ENCODE results near the gene ZNF777.

Gene ZNF777

DNA sequence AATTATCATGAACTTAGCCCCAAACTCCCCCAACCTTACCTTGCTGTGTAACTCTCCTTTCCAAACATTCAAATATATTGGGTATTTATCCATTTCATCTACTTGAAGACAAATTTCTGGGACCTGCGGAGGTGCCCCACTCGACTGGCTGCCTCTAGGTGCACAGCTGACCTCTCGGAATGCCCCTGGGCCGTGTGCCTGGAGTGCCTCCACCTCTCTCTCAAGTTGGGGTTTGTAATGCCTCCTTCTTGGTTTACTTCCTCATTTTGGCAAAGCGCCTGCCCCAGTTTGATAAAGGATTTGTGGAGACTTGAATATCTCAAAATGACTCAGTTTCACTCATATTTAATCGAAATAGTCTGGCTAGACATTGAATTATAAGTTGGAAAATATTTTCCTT is 16.6 kb downstream of the ZNF777 start:
- Histone ChIP-seq H3K36me3 (ENCODE audit: control insufficient read depth, low read length) (peaks cover 31% of the 10 kb centered on the region), H3K79me2 (ENCODE audit: control insufficient read depth, low read length) (no peaks in the 10 kb centered on the region), H4K20me1 (ENCODE audit: control insufficient read depth, insufficient read depth, low read depth, low read length) (no peaks in the 10 kb centered on the region), H3K9me2 (replicated peaks; ENCODE audit: control insufficient read depth, low read length) (no peaks in the 10 kb centered on the region), H3K9me3 (ENCODE audit: control insufficient read depth, insufficient read depth, low read length) (no peaks in the 10 kb centered on the region), H3K4me1 (ENCODE audit: control insufficient read depth, low read length) (no peaks in the 10 kb centered on the region), H3K27ac (ENCODE audit: low read depth, low read length) (no peak overlapping the region), H3K27me3 (ENCODE audit: control insufficient read depth, low read length) (no peaks in the 10 kb centered on the region), H3K4me3 (ENCODE audit: low read length) (no peak overlapping the region), H3F3A (ENCODE audit: control insufficient read depth, insufficient read depth) (no peaks in the 10 kb centered on the region), H3K4me2 (ENCODE audit: low read length) (no peak overlapping the region)
- TF ChIP-seq EZH2phosphoT487 (IDR thresholded peaks at IDR 0.05; ENCODE audit: borderline replicate concordance, low read length), result no peak
- TF ChIP-seq CTCF (IDR thresholded peaks at IDR 0.05; ENCODE audit: low read depth, low read length, poor library complexity, severe bottlenecking), result no peak

DNA sequence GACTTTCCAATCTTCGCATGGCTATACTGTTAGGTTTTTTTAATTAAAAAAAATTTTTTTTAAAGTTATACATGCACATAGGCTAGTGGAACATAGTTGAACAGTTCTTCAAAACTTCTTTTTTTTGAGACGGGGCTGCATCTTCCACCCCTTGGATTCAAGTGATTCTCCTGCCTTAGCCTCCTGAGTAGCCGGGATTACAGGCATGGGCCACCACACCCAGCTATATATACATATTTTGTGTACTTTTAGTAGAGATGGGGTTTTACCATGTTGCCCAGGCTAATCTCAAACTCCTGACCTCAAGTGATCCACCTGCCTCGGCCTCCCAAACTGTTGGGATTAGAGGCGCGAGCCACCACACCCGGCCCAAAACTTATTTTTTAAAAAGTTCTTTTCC is 17.3 kb downstream of the ZNF777 start:
- Histone ChIP-seq H3K79me2 (ENCODE audit: control insufficient read depth, low read length) (no peaks in the 10 kb centered on the region), H3K36me3 (ENCODE audit: control insufficient read depth, low read length) (peaks cover 24% of the 10 kb centered on the region), H3K4me3 (ENCODE audit: low read length) (no peak overlapping the region), H3K9me2 (replicated peaks; ENCODE audit: control insufficient read depth, low read length) (no peaks in the 10 kb centered on the region), H3F3A (ENCODE audit: control insufficient read depth, insufficient read depth) (no peaks in the 10 kb centered on the region), H3K27me3 (ENCODE audit: control insufficient read depth, low read length) (no peaks in the 10 kb centered on the region), H3K4me1 (ENCODE audit: control insufficient read depth, low read length) (no peaks in the 10 kb centered on the region), H3K4me2 (ENCODE audit: low read length) (no peak overlapping the region), H3K27ac (ENCODE audit: low read depth, low read length) (no peak overlapping the region), H3K9me3 (ENCODE audit: control insufficient read depth, insufficient read depth, low read length) (no peaks in the 10 kb centered on the region), H4K20me1 (ENCODE audit: control insufficient read depth, insufficient read depth, low read depth, low read length) (no peaks in the 10 kb centered on the region)
- no peak for TF ChIP-seq EZH2phosphoT487 (IDR thresholded peaks at IDR 0.05; ENCODE audit: borderline replicate concordance, low read length)
- TF ChIP-seq CTCF (IDR thresholded peaks at IDR 0.05; ENCODE audit: low read depth, low read length, poor library complexity, severe bottlenecking), result no peak

DNA sequence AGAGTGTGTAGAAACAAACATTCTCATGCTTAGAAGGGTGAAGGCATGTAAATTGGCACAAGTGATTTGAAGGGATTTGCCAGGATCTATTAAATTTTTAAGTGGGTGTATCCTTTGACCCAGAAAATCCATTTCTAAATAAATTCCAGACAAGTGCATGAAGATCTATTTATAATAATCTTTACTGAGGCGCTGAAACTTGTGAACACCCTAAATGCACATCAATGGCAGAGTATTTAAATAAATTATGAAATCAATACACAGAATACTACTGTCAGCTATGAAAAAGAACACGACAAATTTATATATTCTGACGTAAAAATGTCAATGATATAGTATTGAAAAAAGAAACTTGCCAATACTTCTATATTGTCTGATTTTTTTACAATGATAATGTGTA is 17.9 kb downstream of the ZNF777 start:
- Histone ChIP-seq H3K4me1 (ENCODE audit: control insufficient read depth, low read length) (no peaks in the 10 kb centered on the region), H3K27me3 (ENCODE audit: control insufficient read depth, low read length) (no peaks in the 10 kb centered on the region), H3K4me2 (ENCODE audit: low read length) (no peak overlapping the region), H3K9me2 (replicated peaks; ENCODE audit: control insufficient read depth, low read length) (no peaks in the 10 kb centered on the region), H3K9me3 (ENCODE audit: control insufficient read depth, insufficient read depth, low read length) (no peaks in the 10 kb centered on the region), H3K4me3 (ENCODE audit: low read length) (no peak overlapping the region), H3K27ac (ENCODE audit: low read depth, low read length) (no peak overlapping the region), H3F3A (ENCODE audit: control insufficient read depth, insufficient read depth) (no peaks in the 10 kb centered on the region), H3K36me3 (ENCODE audit: control insufficient read depth, low read length) (peaks cover 27% of the 10 kb centered on the region), H3K79me2 (ENCODE audit: control insufficient read depth, low read length) (no peaks in the 10 kb centered on the region), H4K20me1 (ENCODE audit: control insufficient read depth, insufficient read depth, low read depth, low read length) (no peaks in the 10 kb centered on the region)
- TF ChIP-seq CTCF (IDR thresholded peaks at IDR 0.05; ENCODE audit: low read depth, low read length, poor library complexity, severe bottlenecking), result no peak
- TF ChIP-seq EZH2phosphoT487 (IDR thresholded peaks at IDR 0.05; ENCODE audit: borderline replicate concordance, low read length), result no peak

DNA sequence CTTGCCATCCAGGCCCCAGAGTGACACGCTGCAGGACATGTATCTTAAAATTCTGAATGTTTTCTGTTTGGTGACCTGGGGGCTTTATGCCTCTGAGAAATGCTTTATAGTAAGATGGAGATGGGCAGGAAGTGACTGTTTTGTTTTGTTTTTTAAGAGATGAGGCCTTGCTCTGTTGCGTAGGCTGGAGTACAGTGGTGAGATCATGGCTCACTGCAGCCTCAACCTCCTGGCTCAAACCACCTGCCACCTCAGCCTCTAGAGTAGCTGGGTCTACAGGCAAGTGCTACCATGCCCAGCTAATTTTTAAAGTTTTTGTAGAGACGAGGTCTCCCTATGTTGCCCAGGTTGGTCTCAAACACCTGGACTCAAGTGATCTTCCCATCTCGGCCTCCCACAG is 20.6 kb downstream of the ZNF777 start:
- Histone ChIP-seq H3K4me3 (ENCODE audit: low read length) (no peak overlapping the region), H3K4me1 (ENCODE audit: control insufficient read depth, low read length) (no peaks in the 10 kb centered on the region), H3K4me2 (ENCODE audit: low read length) (no peak overlapping the region), H4K20me1 (ENCODE audit: control insufficient read depth, insufficient read depth, low read depth, low read length) (no peaks in the 10 kb centered on the region), H3K79me2 (ENCODE audit: control insufficient read depth, low read length) (no peaks in the 10 kb centered on the region), H3K9me2 (replicated peaks; ENCODE audit: control insufficient read depth, low read length) (no peaks in the 10 kb centered on the region), H3K27me3 (ENCODE audit: control insufficient read depth, low read length) (no peaks in the 10 kb centered on the region), H3K36me3 (ENCODE audit: control insufficient read depth, low read length) (peaks cover 22% of the 10 kb centered on the region), H3K9me3 (ENCODE audit: control insufficient read depth, insufficient read depth, low read length) (no peaks in the 10 kb centered on the region), H3K27ac (ENCODE audit: low read depth, low read length) (no peak overlapping the region), H3F3A (ENCODE audit: control insufficient read depth, insufficient read depth) (no peaks in the 10 kb centered on the region)
- no peak for TF ChIP-seq EZH2phosphoT487 (IDR thresholded peaks at IDR 0.05; ENCODE audit: borderline replicate concordance, low read length)
- no peak for TF ChIP-seq CTCF (IDR thresholded peaks at IDR 0.05; ENCODE audit: low read depth, low read length, poor library complexity, severe bottlenecking)

Data from DOHH2 (cell line).